ENCODE measurements around the gene AP4B1.

- TF ChIP-seq CTCF (IDR thresholded peaks at IDR 0.05 in 4 of 5, conservative IDR thresholded peaks at IDR 0.05 in 1 of 5) (peak in 1 of 5 experiments; percentile 28), POLR2A (IDR thresholded peaks at IDR 0.05) (peak; percentile 79 to 82)
Measured at GRCh38 chr1:113928941-113929749, 24.5 kb upstream of the AP4B1 start, which contains the start of gene HIPK1.
